ENCODE measurements around the gene MPO.

MPO gene

DNA sequence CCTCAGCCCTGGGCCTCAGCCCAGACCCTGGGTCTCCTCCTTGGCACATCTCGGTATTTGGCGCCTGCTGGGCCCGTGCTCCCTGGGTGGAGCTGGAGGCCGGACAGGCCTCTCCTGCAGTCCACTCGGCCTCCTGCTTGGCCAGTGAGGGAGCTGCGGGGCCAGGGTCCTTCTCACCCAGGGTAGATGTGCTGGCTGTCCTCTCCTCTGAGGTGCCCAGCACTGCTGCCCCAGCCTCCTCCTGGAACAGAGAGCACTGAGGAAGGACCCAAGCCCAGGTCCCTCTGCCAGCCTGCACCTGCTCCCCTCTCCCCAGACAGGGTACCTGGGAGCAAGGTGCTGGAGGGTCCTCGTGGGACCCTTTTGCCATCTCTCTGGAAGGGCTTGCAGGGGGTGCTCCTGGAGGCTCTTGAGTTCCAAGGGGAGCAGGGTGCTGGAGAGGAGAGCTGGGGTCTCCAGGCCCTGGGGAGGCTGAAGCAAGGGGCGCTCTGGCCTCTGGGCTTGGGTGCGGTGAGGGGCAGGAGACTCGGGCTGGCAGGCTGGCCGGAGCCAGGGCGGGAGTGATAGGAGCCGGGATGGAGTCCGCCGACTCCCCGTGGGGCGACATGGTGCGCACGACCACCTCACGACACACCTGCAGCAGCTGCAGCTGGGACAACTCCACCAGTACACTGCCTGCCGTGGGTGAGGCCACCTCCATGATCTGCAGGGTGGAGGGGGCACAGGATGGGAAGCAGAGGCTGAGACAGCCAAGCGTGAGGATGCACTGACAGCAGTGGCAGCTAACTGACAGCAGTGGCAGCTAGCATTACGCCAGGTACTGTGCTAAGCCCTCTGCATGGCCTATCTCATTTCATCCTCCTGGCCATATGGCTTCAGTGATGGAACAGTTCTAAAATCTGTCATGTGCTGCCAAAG, 30.0 kb upstream of the MPO start:
- no peaks in the 10 kb centered on the region for H3K9me3 ChIP-seq (ENCODE audit: control insufficient read depth in 2 of 2, low read length in 2 of 2)
- peaks cover 0 to 10% of the 10 kb centered on the region in 2 donors for H3K36me3 ChIP-seq (ENCODE audit: control insufficient read depth in 2 of 2, insufficient read depth in 2 of 2, low read length in 2 of 2)
- H3K4me3 ChIP-seq (ENCODE audit: low read length in 2 of 2), result no peak overlapping the region
- H3K27ac ChIP-seq (ENCODE audit: low read length), result no peak overlapping the region
- H3K4me1 ChIP-seq (ENCODE audit: control insufficient read depth, insufficient read depth, low read length), result no peaks in the 10 kb centered on the region
- no peak overlapping the region for H3K9ac ChIP-seq (ENCODE audit: low read length in 2 of 2)
- no peaks in the 10 kb centered on the region for H3K27me3 ChIP-seq (ENCODE audit: control insufficient read depth in 1 of 2, insufficient read depth in 2 of 2, low read length in 2 of 2)

DNA sequence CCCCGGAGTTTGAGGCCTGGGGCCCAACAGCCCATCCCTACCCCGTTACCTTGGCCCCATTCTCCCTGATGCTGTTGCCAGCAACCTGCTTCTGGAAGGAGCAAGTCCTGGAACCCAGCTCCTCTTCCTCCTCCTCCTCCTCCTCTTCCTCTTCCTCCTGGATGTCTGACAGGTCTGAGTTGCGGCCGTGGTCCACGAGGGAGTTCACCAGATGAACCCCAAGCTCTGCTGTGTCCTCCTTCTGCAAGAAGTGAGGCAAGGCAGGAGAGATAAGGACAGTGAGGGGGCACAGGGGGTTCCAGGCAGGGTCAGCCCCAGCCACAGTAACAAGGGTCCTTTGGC, 29.2 kb upstream of the MPO start:
- no peaks in the 10 kb centered on the region for H3K27me3 ChIP-seq (ENCODE audit: control insufficient read depth in 1 of 2, insufficient read depth in 2 of 2, low read length in 2 of 2)
- no peaks in the 10 kb centered on the region for H3K9me3 ChIP-seq (ENCODE audit: control insufficient read depth in 2 of 2, low read length in 2 of 2)
- peaks cover 0 to 7% of the 10 kb centered on the region in 2 donors for H3K36me3 ChIP-seq (ENCODE audit: control insufficient read depth in 2 of 2, insufficient read depth in 2 of 2, low read length in 2 of 2)
- no peaks in the 10 kb centered on the region for H3K4me1 ChIP-seq (ENCODE audit: control insufficient read depth, insufficient read depth, low read length)
- H3K27ac ChIP-seq (ENCODE audit: low read length), result no peak overlapping the region
- H3K4me3 ChIP-seq (ENCODE audit: low read length in 2 of 2), result no peak overlapping the region
- H3K9ac ChIP-seq (ENCODE audit: low read length in 2 of 2), result no peak overlapping the region

DNA sequence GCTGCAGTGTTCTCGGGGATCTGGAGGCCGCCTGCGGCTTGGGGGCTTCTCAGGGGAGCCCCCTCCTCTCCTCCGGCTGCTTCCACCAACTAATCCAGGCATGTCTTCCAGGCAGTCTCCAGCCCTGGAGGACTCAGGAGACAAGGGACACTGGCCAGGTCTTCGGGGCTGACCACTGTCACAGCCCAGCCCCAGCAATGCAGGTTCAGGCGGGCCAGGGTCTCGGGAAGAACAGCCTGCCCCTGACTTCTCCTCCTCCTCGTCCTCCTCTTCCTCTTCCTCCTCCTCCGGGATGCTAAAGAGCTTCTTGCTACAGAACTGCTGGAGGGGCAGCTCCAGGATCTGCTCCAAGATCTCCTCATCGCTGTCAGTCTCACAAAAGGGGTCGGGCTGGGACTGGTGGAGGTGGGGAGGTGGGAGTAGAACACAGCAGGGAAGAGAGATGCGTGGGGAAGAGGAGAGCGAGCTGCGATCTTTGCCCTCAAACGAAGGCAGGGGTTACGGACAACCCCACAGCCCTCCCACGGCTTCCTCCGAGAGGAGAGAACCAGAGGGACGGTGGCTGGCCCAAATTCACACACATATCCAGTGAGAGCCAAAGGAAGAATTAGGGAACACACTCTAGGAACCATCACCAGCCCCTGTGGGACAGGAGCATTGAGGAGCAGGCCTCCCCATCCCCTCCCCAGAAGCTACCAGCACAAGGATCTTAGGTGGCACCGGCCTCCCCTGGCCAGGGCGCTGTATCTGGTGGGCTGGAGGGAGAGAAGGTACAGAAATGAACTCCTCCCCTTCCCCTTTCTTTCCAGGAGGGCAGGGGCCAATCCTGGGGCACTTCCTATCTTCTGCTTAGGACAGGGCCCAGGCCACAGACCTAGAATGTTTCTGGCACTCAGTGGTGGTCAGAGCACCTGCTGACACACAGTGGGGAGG, 28.5 kb upstream of the MPO start:
- H3K27ac ChIP-seq (ENCODE audit: low read length), result no peak overlapping the region
- H3K4me3 ChIP-seq (ENCODE audit: low read length in 2 of 2), result no peak overlapping the region
- no peak overlapping the region for H3K9ac ChIP-seq (ENCODE audit: low read length in 2 of 2)
- H3K9me3 ChIP-seq (ENCODE audit: control insufficient read depth in 2 of 2, low read length in 2 of 2), result no peaks in the 10 kb centered on the region
- H3K4me1 ChIP-seq (ENCODE audit: control insufficient read depth, insufficient read depth, low read length), result no peaks in the 10 kb centered on the region
- H3K27me3 ChIP-seq (ENCODE audit: control insufficient read depth in 1 of 2, insufficient read depth in 2 of 2, low read length in 2 of 2), result no peaks in the 10 kb centered on the region
- H3K36me3 ChIP-seq (ENCODE audit: control insufficient read depth in 2 of 2, insufficient read depth in 2 of 2, low read length in 2 of 2), result peaks cover 0 to 6% of the 10 kb centered on the region in 2 donors

DNA sequence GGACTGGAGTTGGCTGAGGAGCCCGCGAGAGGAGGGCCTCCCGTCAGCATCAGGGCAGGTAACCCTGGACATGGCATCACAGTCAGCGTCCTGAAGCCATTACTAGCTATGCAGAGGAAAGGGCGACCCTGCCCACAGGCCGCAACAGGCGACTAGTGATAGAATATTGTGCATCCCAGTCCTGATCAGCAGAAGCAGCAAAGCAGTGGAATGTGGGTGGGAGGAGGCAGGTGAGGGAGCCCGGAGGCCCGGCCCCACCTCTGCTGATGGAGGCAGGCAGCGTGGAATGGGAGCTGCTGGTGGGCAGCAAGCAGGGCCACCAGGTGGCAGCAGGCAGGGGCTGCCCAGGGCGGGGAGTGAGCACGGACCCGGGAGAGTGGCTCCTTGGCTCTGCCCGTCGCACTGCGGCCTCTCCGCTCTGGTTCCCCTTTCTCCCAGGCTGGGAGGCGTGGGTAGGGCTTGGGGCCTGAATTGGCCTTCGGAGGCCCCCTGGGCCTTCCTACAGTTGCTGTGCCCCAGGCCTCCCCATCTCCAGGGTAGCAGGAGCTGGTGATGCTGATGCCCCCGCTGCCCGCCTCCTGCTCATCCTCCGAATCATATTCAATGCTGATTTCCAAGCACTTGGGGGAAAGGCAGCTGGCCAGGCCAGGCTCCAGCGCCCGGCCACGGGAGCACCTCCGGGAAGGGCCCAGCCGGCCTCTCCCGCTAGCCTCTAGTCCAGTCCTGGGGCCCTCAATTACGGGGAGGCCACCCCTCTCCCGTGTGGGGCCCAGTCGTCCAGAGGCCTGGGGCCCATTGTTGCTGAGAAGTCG, 27.6 kb upstream of the MPO start:
- no peaks in the 10 kb centered on the region for H3K4me1 ChIP-seq (ENCODE audit: control insufficient read depth, insufficient read depth, low read length)
- H3K27ac ChIP-seq (ENCODE audit: low read length), result no peak overlapping the region
- no peaks in the 10 kb centered on the region for H3K9me3 ChIP-seq (ENCODE audit: control insufficient read depth in 2 of 2, low read length in 2 of 2)
- peaks cover 0 to 6% of the 10 kb centered on the region in 2 donors for H3K36me3 ChIP-seq (ENCODE audit: control insufficient read depth in 2 of 2, insufficient read depth in 2 of 2, low read length in 2 of 2)
- H3K4me3 ChIP-seq (ENCODE audit: low read length in 2 of 2), result no peak overlapping the region
- no peaks in the 10 kb centered on the region for H3K27me3 ChIP-seq (ENCODE audit: control insufficient read depth in 1 of 2, insufficient read depth in 2 of 2, low read length in 2 of 2)
- H3K9ac ChIP-seq (ENCODE audit: low read length in 2 of 2), result no peak overlapping the region

GRCh38 chr17:58307468-58308172, 26.9 kb upstream of the MPO start:
- Histone ChIP-seq H3K4me1 (ENCODE audit: control insufficient read depth, insufficient read depth, low read length) (no peaks in the 10 kb centered on the region), H3K27me3 (ENCODE audit: control insufficient read depth in 1 of 2, insufficient read depth in 2 of 2, low read length in 2 of 2) (no peaks in the 10 kb centered on the region), H3K9me3 (ENCODE audit: control insufficient read depth in 2 of 2, low read length in 2 of 2) (no peaks in the 10 kb centered on the region), H3K4me3 (ENCODE audit: low read length in 2 of 2) (no peak overlapping the region), H3K36me3 (ENCODE audit: control insufficient read depth in 2 of 2, insufficient read depth in 2 of 2, low read length in 2 of 2) (peaks cover 0 to 6% of the 10 kb centered on the region in 2 donors), H3K9ac (ENCODE audit: low read length in 2 of 2) (no peak overlapping the region), H3K27ac (ENCODE audit: low read length) (no peak overlapping the region)

- peaks cover 0 to 6% of the 10 kb centered on the region in 2 donors for H3K36me3 ChIP-seq (ENCODE audit: control insufficient read depth in 2 of 2, insufficient read depth in 2 of 2, low read length in 2 of 2)
- H3K9ac ChIP-seq (ENCODE audit: low read length in 2 of 2), result no peak overlapping the region
Observed at GRCh38 chr17:58306131-58306951, 25.6 kb upstream of the MPO start.

DNA sequence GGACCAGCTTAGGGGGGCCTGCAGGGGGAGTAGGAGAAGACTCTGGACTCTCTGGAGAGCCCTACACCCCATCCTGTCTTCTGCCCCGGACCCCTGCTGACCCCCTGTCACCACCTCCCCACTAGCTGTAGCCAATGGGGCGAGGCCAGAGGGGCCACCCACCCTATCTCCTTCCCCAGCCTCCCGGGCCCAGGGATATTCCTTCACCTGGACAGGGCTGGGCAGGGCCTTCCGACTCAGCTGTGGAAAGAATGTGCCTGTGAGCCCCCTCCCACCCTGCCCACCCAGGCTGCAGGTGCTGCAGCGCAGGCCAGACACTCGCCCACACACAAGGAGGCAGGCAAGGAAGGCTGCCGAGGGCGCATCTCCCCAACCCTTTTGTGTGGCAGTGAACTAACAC, 24.9 kb upstream of the MPO start:
- peaks cover 0 to 6% of the 10 kb centered on the region in 2 donors for H3K36me3 ChIP-seq (ENCODE audit: control insufficient read depth in 2 of 2, insufficient read depth in 2 of 2, low read length in 2 of 2)

More at GRCh38 chr17:58306131-58306951, 25.6 kb upstream of the MPO start:
- Histone ChIP-seq H3K27me3 (ENCODE audit: control insufficient read depth in 1 of 2, insufficient read depth in 2 of 2, low read length in 2 of 2) (no peaks in the 10 kb centered on the region), H3K9me3 (ENCODE audit: control insufficient read depth in 2 of 2, low read length in 2 of 2) (no peaks in the 10 kb centered on the region), H3K4me3 (ENCODE audit: low read length in 2 of 2) (no peak overlapping the region), H3K4me1 (ENCODE audit: control insufficient read depth, insufficient read depth, low read length) (no peaks in the 10 kb centered on the region), H3K27ac (ENCODE audit: low read length) (no peak overlapping the region)

DNA sequence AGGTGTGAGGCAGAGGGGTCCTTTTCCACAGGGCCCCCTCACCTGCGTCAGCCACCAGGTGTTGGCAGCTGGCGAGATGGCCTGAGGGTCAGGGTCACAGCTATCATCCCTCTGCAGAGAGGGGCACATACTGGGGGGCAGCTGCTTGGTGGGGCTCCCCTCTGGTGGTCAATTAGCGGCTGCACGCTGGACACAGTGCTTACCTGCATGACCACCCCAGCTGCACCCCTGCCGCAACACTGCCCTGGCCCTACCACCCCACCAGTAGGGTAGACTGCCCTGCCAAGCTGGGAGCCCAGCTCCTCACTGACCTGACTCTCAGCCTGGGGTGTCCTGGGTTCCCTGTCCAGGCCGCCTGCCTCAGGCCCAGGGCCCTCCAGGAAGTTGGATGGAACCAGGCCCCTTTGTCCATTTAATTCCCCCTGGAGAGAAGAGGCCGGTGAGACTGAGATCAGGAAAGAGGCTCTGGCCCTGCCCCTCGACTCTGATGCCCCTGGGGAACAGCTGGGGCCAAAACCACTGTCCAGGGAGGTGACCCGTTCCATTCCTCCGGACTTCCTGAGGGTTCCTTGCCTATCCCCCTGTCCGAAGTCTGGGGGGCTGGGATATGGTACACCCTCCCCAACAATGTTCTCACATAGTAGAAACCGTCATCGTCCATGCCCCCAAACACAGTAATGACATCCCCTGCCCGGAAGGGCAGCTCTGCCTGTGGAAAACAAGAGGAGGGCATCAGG, 24.2 kb upstream of the MPO start:
- H3K9me3 ChIP-seq (ENCODE audit: control insufficient read depth in 2 of 2, low read length in 2 of 2), result no peaks in the 10 kb centered on the region

More for the DNA sequence above, 24.9 kb upstream of the MPO start:
- no peaks in the 10 kb centered on the region for H3K27me3 ChIP-seq (ENCODE audit: control insufficient read depth in 1 of 2, insufficient read depth in 2 of 2, low read length in 2 of 2)
- H3K4me1 ChIP-seq (ENCODE audit: control insufficient read depth, insufficient read depth, low read length), result no peaks in the 10 kb centered on the region
- H3K4me3 ChIP-seq (ENCODE audit: low read length in 2 of 2), result no peak overlapping the region
- no peak overlapping the region for H3K9ac ChIP-seq (ENCODE audit: low read length in 2 of 2)
- H3K9me3 ChIP-seq (ENCODE audit: control insufficient read depth in 2 of 2, low read length in 2 of 2), result no peaks in the 10 kb centered on the region
- H3K27ac ChIP-seq (ENCODE audit: low read length), result no peak overlapping the region

More for the DNA sequence above, 24.2 kb upstream of the MPO start:
- H3K9ac ChIP-seq (ENCODE audit: low read length in 2 of 2), result no peak overlapping the region
- no peaks in the 10 kb centered on the region for H3K4me1 ChIP-seq (ENCODE audit: control insufficient read depth, insufficient read depth, low read length)
- no peaks in the 10 kb centered on the region for H3K27me3 ChIP-seq (ENCODE audit: control insufficient read depth in 1 of 2, insufficient read depth in 2 of 2, low read length in 2 of 2)
- H3K27ac ChIP-seq (ENCODE audit: low read length), result no peak overlapping the region
- peaks cover 0 to 6% of the 10 kb centered on the region in 2 donors for H3K36me3 ChIP-seq (ENCODE audit: control insufficient read depth in 2 of 2, insufficient read depth in 2 of 2, low read length in 2 of 2)
- no peak overlapping the region for H3K4me3 ChIP-seq (ENCODE audit: low read length in 2 of 2)

All from stomach smooth muscle (tissue), 2 donors.